K562 (cell line): Measurements from ENCODE around the gene ACSL6. TPM values are rescaled to one million over a fixed set of nuclear protein-coding genes. Genes with fewer than 3 reads are reported as not detected.

Experiments
- ATAC-seq: fragments of 200-7000 bp; cut with Tn5 transposase; 3 replicates; pipeline ENCODE4 v1.9.1; 2020; ENCODE audit warnings: moderate library complexity
- BruUV-seq: library from RNA; stranded (reverse); fragments of 400-500 nt; replicated peaks from 2 replicates; lab custom pipeline; 2021; lab: Mats Ljungman, UMichigan
- CTCF ChIA-PET: fragments of 300-600 bp; formaldehyde crosslinking; extraction: SDS; loops from one replicate; lab custom pipeline; 2021; ENCODE audit warnings: low intra/inter-chr PET ratio; lab: Yijun Ruan, JAX
- POLR2A ChIA-PET: fragments of 300-600, 350-650 bp; sonication (Branson Sonifier 250); formaldehyde crosslinking; extraction: SDS; loops from one replicate; lab custom pipeline; 2021; ENCODE audit warnings: antibody characterized with exemption, inconsistent platforms; lab: Yijun Ruan, JAX
- DNase-seq, 4 experiments: peaks; one replicate each; pipeline versions ENCODE4 v3.0.0 to v3.0.0-alpha.2; 2011 to 2018; ENCODE audit warnings: low spot score in 3 of 4, mixed read lengths in 3 of 4; ENCODE audit errors: extremely low read depth in 1 of 4
- FAIRE-seq: peaks from 2 replicates; lab custom pipeline; 2011; peaks lifted over from hg19 to GRCh38; lab: Jason Lieb, UNC
- H2AFZ ChIP-seq: 2 replicates; pipeline ENCODE4 v1.6.0; 2011; ENCODE audit warnings: low read depth, low read length, control low read depth, inconsistent platforms
- H3K27ac ChIP-seq: fragments of 200-600 bp; 3 replicates; pipeline ENCODE4 v1.8.0; 2011; ENCODE audit warnings: low read depth, mild to moderate bottlenecking, control low read depth, inconsistent platforms, low read length, moderate library complexity, mixed read lengths; ENCODE audit errors: extremely low read depth
- H3K27me3 ChIP-seq, 2 experiments: fragments of 300-600 bp in 1 of 2; 2 replicates in 1 of 2; 3 replicates in 1 of 2; pipeline versions ENCODE4 v1.6.0 to v1.8.0; 2011; ENCODE audit warnings: inconsistent platforms in 2 of 2, low read length in 2 of 2, mild to moderate bottlenecking in 1 of 2, mixed read lengths in 1 of 2, moderate library complexity in 1 of 2; ENCODE audit not compliant: control insufficient read depth in 2 of 2, insufficient read depth in 2 of 2
- H3K36me3 ChIP-seq: fragments of 300-600 bp; 3 replicates; pipeline ENCODE4 v1.8.0; 2011; ENCODE audit warnings: mild to moderate bottlenecking, low read length, inconsistent platforms; ENCODE audit not compliant: control insufficient read depth, insufficient read depth
- H3K4me1 ChIP-seq, 2 experiments: fragments of 200-600 bp in 1 of 2; replicated peaks in 1 of 2; 2 replicates in 1 of 2; 3 replicates in 1 of 2; pipeline versions ENCODE4 v1.5.1 to v1.8.0; 2011; ENCODE audit warnings: inconsistent platforms in 2 of 2, low read length in 2 of 2, mild to moderate bottlenecking in 1 of 2, mixed read lengths in 1 of 2, moderate library complexity in 1 of 2; ENCODE audit not compliant: control insufficient read depth in 2 of 2, insufficient read depth in 2 of 2
- H3K4me2 ChIP-seq: 2 replicates; pipeline ENCODE4 v1.6.1; 2011; ENCODE audit warnings: low read length, control low read depth, inconsistent platforms, mixed read lengths; ENCODE audit not compliant: insufficient read depth
- H3K4me3 ChIP-seq: fragments of 200-600 bp; sonication (generic), shearing (Covaris generic); 2 replicates; pipeline ENCODE4 v1.5.1; 2016; ENCODE audit warnings: control low read depth, inconsistent platforms
- H3K79me2 ChIP-seq: fragments of 200-600 bp; 3 replicates; pipeline ENCODE4 v1.8.0; 2011; ENCODE audit warnings: low read length, inconsistent platforms; ENCODE audit not compliant: control insufficient read depth, insufficient read depth
- H3K9ac ChIP-seq, 2 experiments: 2 replicates each; pipeline versions ENCODE4 v1.6.0 to v1.6.1; 2011; ENCODE audit warnings: low read depth in 2 of 2, low read length in 2 of 2, control low read depth in 1 of 2, inconsistent platforms in 1 of 2, mild to moderate bottlenecking in 1 of 2, mixed read lengths in 1 of 2; ENCODE audit not compliant: insufficient read depth in 1 of 2
- H3K9me1 ChIP-seq: one replicate; pipeline ENCODE4 v1.6.0; 2011; ENCODE audit warnings: inconsistent platforms, mild to moderate bottlenecking, low read length, moderate library complexity; ENCODE audit not compliant: control insufficient read depth, insufficient read depth
- H3K9me3 ChIP-seq: replicated peaks from 2 replicates; pipeline ENCODE4 v1.5.1; 2011; ENCODE audit warnings: low read depth, low read length, inconsistent platforms; ENCODE audit not compliant: control insufficient read depth, insufficient read depth
- H4K20me1 ChIP-seq: replicated peaks from 2 replicates; pipeline ENCODE4 v1.6.1; 2011; ENCODE audit warnings: low read length, inconsistent platforms, mixed read lengths; ENCODE audit not compliant: control insufficient read depth, insufficient read depth
- BHLHE40 ChIP-seq: IDR thresholded peaks from 2 replicates; pipeline ENCODE4 v1.6.1; 2011; ENCODE audit warnings: low read length, improper control_type of control experiment
- E2F5 ChIP-seq: sonication (generic); formaldehyde crosslinking; IDR thresholded peaks from 2 replicates; pipeline ENCODE4 v1.8.0; 2022; ENCODE audit warnings: mild to moderate bottlenecking, missing genetic modification reagents
- EGR1 ChIP-seq: fragments of 450-650 bp; conservative IDR thresholded peaks from 2 replicates; pipeline ENCODE4 v1.6.1; 2017; ENCODE audit warnings: mild to moderate bottlenecking
- ESRRA ChIP-seq: fragments of 450-650 bp; IDR thresholded peaks from 2 replicates; pipeline ENCODE4 v1.6.1; 2014; ENCODE audit warnings: low read depth, mild to moderate bottlenecking, moderate library complexity, borderline replicate concordance
- HMGXB4 ChIP-seq: sonication (generic); formaldehyde crosslinking; IDR thresholded peaks from 2 replicates; pipeline ENCODE4 v1.8.1; 2023; ENCODE audit warnings: mild to moderate bottlenecking, missing genetic modification reagents
- KAT8 ChIP-seq: fragments of 450-650 bp; IDR thresholded peaks from 2 replicates; pipeline ENCODE4 v1.6.1; 2016; ENCODE audit warnings: low read depth, mild to moderate bottlenecking
- MAFF ChIP-seq: IDR thresholded peaks from 2 replicates; pipeline ENCODE4 v1.6.1; 2012; ENCODE audit warnings: low read length, improper control_type of control experiment
- NKRF ChIP-seq: fragments of 450-650 bp; IDR thresholded peaks from 2 replicates; pipeline ENCODE4 v1.6.1; 2016; ENCODE audit warnings: borderline replicate concordance
- NR3C1 ChIP-seq: sonication (generic); formaldehyde crosslinking; IDR thresholded peaks from 2 replicates; pipeline ENCODE4 v1.8.1; 2022; ENCODE audit warnings: missing genetic modification reagents
- OTX1 ChIP-seq: fragments of 450-650 bp; formaldehyde crosslinking; IDR thresholded peaks from 2 replicates; pipeline ENCODE4 v1.4.0; 2022; ENCODE audit warnings: mild to moderate bottlenecking
- PHB ChIP-seq: fragments of 250-450 bp; sonication (Bioruptor Pico); IDR thresholded peaks from 2 replicates; pipeline ENCODE4 v1.5.0; 2021
- SPI1 ChIP-seq: IDR thresholded peaks from 2 replicates; pipeline ENCODE4 v1.6.1; 2011; ENCODE audit warnings: low read depth, low read length, control low read depth, borderline replicate concordance
- WGBS: fragments of 100-300 bp; shearing (Covaris generic); methylation state at CpG from one replicate; pipeline ENCODE4 v1.1.6; 2016; ENCODE audit warnings: low coverage, mixed read lengths; ENCODE audit not compliant: insufficient coverage; ENCODE audit errors: missing lambda C conversion rate; 5-methylcytosine and 5-hydroxymethylcytosine counted together
- in situ Hi-C: fragments of 300-500 bp; cut with MboI; formaldehyde crosslinking; loops from 4 replicates; pipeline ENCODE4 v1.15.0; 2018; ENCODE audit warnings: inconsistent platforms, mixed read lengths
- intact Hi-C: fragments of 100-400 bp; cut with micrococcal nuclease; formaldehyde crosslinking; loops from 2 replicates; pipeline ENCODE4 v1.14.2; 2022
- polyA plus RNA-seq, 8 experiments: library from polyadenylated mRNA; depleted of rRNA in 4 of 8; stranded (reverse) in 5 of 8; unstranded in 3 of 8; fragments of >200 nt; fragmentation: Nextera tagmentation in 2 of 8; fragmentation: Illumina TruSeq in 1 of 8; extraction: Ambion mirVana in 2 of 8; extraction: Trizol in 1 of 8; gene quantifications; 2 replicates each; pipeline versions ENCODE4 v1.2.1 to v1.2.3, GENCODE V29; 2011 to 2014; ENCODE audit warnings: inconsistent platforms in 1 of 8, missing spikeins in 1 of 8
- total RNA-seq, 7 experiments: library from RNA; depleted of rRNA in 6 of 7; stranded (reverse); fragments of >200 nt in 6 of 7; fragmentation: Illumina TruSeq in 2 of 7; extraction: Trizol in 2 of 7; gene quantifications; 2 replicates each; pipeline versions ENCODE4 v1.2.1 to v1.2.3, GENCODE V29; 2011 to 2021; ENCODE audit warnings: low replicate concordance in 1 of 7

ACSL6 gene
- total and polyA plus RNA-seq, 9 of the 15 experiments (the other 6 are each of a cell fraction or from before 2014, with no cell fraction given), result 0.50 to 1.5 (median 0.69) TPM

- no peak overlapping the region for H3K27ac ChIP-seq
- H3K79me2 ChIP-seq, result no peaks in the 10 kb centered on the region
- H3K4me3 ChIP-seq, result no peak overlapping the region
- WGBS, result 6% methylated on average over 5 of the region's 5 CpGs
- no TSS peak for BruUV-seq
- H3K4me2 ChIP-seq, result no peak overlapping the region
- intact Hi-C loops (no loop called here), in situ Hi-C loops (loop anchor here (25.0 kb wide), 1 partner anchor 337 kb away; no protein-coding TSS in a partner anchor)
- H2AFZ ChIP-seq, result no peak overlapping the region
- H3K4me1 ChIP-seq, result no peaks in the 10 kb centered on the region
- no peaks in the 10 kb centered on the region for H3K9me1 ChIP-seq
- peaks cover 11 to 49% of the 10 kb centered on the region in 2 experiments; a peak in 4 of 5 replicates for H3K27me3 ChIP-seq
- FAIRE-seq (no peak), ATAC-seq (peak; percentile 17; the same call in 2 of the 3 replicates), DNase-seq (no peak)
- no peaks in the 10 kb centered on the region for H4K20me1 ChIP-seq
- no peaks in the 10 kb centered on the region for H3K36me3 ChIP-seq
- ChIA-PET CTCF (no interaction called here), POLR2A (interaction anchor here (0.6 to 1.2 kb wide), 3 partner anchors 10 to 54 kb away, joined by 3 read pairs; no protein-coding TSS in a partner anchor)
- H3K9me3 ChIP-seq, result no peaks in the 10 kb centered on the region
- TF ChIP-seq SPI1 (peak; percentile 74), ESRRA (no peak), BHLHE40 (peak; percentile 39; the same call in 1 of the 2 replicates)
- no peak overlapping the region for H3K9ac ChIP-seq
Observed at GRCh38 chr5:132050136-132050535, 38.7 kb upstream of the ACSL6 start.

- CTCF ChIA-PET, result no interaction called here
- Histone ChIP-seq H3K79me2 (no peaks in the 10 kb centered on the region), H3K9me3 (no peaks in the 10 kb centered on the region), H2AFZ (no peak overlapping the region), H3K36me3 (no peaks in the 10 kb centered on the region), H3K27me3 (peaks cover 11 to 49% of the 10 kb centered on the region in 2 experiments; a peak in 4 of 5 replicates), H3K4me3 (no peak overlapping the region), H3K27ac (no peak overlapping the region), H4K20me1 (no peaks in the 10 kb centered on the region), H3K4me2 (no peak overlapping the region), H3K9ac (no peak overlapping the region), H3K9me1 (no peaks in the 10 kb centered on the region), H3K4me1 (no peaks in the 10 kb centered on the region)
- FAIRE-seq (no peak), ATAC-seq (no peak), DNase-seq (no peak)
- intact Hi-C loops, result no loop called here
- POLR2A ChIA-PET, result interaction anchor here (0.6 to 1.2 kb wide), 4 partner anchors 9 to 672 kb away, joined by 3 read pairs; no protein-coding TSS in a partner anchor
- WGBS, result 45% methylated on average over 12 of the region's 12 CpGs
- no TSS peak for BruUV-seq
- in situ Hi-C loops, result no loop called here
- TF ChIP-seq KAT8, result no peak
- TF ChIP-seq E2F5 (CRISPR knock-in tag), result no peak
- no peak for TF ChIP-seq HMGXB4 (CRISPR knock-in tag)
- no peak for TF ChIP-seq MAFF
- no peak for TF ChIP-seq NR3C1 (CRISPR knock-in tag)
- no peak for TF ChIP-seq PHB
- no peak for TF ChIP-seq NKRF
- no peak for TF ChIP-seq EGR1
- TF ChIP-seq OTX1 (CRISPR knock-in tag), result no peak
Observed at GRCh38 chr5:132049559-132049958, 38.1 kb upstream of the ACSL6 start.
